Parathyroid adenoma (tissue), 2 donors: Measurements from ENCODE around the gene ETF1.
A peak's percentile ranks its signal among the peaks of the same experiment; 100 is the strongest.

Experiments
- H2AFZ ChIP-seq: fragments of 300-600 bp; sonication (generic); one replicate; pipeline ENCODE4 v1.7.0; 2017; ENCODE audit warnings: antibody characterized with exemption, mild to moderate bottlenecking
- H3K27ac ChIP-seq: fragments of 300-600 bp; sonication (generic); one replicate; pipeline ENCODE4 v1.7.0; 2017
- H3K27me3 ChIP-seq: fragments of 300-600 bp; sonication (generic); one replicate; pipeline ENCODE4 v1.7.0; 2017; ENCODE audit warnings: low read length; ENCODE audit not compliant: control insufficient read depth, insufficient read depth
- H3K36me3 ChIP-seq: fragments of 300-600 bp; sonication (generic); one replicate; pipeline ENCODE4 v1.7.0; 2017; ENCODE audit warnings: low read length; ENCODE audit not compliant: control insufficient read depth, insufficient read depth
- H3K4me1 ChIP-seq: fragments of 300-600 bp; sonication (generic); one replicate; pipeline ENCODE4 v1.7.0; 2017; ENCODE audit warnings: control low read depth
- H3K4me2 ChIP-seq: fragments of 300-600 bp; sonication (generic); one replicate; pipeline ENCODE4 v1.7.0; 2017; ENCODE audit warnings: low read length
- H3K4me3 ChIP-seq: fragments of 300-600 bp; sonication (generic); one replicate; pipeline ENCODE4 v1.7.0; 2017; ENCODE audit warnings: low read depth, low read length
- H3K79me2 ChIP-seq: fragments of 300-600 bp; sonication (generic); one replicate; pipeline ENCODE4 v1.7.0; 2017; ENCODE audit warnings: control low read depth
- H3K9ac ChIP-seq: fragments of 300-600 bp; sonication (generic); one replicate; pipeline ENCODE4 v1.7.0; 2017; ENCODE audit warnings: mild to moderate bottlenecking
- H3K9me3 ChIP-seq: fragments of 300-600 bp; sonication (generic); one replicate; pipeline ENCODE4 v1.7.0; 2017; ENCODE audit warnings: low read length; ENCODE audit not compliant: control insufficient read depth
- TF ChIP-seq, protein P1 (sequence below): fragments of 300-600 bp; sonication (generic); IDR thresholded peaks from one replicate; pipeline ENCODE4 v1.7.0; 2017; ENCODE audit warnings: antibody characterized with exemption, mild to moderate bottlenecking
- donor health status: primary hyperparathyroidism.

The ETF1 gene

GRCh38 chr5:138536665-138537315, 6.2 kb downstream of the ETF1 start:
- H3K4me2 ChIP-seq = no peak overlapping the region
- no peak overlapping the region for H2AFZ ChIP-seq
- TF ChIP-seq, protein P1, sequence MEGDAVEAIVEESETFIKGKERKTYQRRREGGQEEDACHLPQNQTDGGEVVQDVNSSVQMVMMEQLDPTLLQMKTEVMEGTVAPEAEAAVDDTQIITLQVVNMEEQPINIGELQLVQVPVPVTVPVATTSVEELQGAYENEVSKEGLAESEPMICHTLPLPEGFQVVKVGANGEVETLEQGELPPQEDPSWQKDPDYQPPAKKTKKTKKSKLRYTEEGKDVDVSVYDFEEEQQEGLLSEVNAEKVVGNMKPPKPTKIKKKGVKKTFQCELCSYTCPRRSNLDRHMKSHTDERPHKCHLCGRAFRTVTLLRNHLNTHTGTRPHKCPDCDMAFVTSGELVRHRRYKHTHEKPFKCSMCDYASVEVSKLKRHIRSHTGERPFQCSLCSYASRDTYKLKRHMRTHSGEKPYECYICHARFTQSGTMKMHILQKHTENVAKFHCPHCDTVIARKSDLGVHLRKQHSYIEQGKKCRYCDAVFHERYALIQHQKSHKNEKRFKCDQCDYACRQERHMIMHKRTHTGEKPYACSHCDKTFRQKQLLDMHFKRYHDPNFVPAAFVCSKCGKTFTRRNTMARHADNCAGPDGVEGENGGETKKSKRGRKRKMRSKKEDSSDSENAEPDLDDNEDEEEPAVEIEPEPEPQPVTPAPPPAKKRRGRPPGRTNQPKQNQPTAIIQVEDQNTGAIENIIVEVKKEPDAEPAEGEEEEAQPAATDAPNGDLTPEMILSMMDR = no peak
- no peaks in the 10 kb centered on the region for H3K27me3 ChIP-seq
- H3K27ac ChIP-seq = no peak overlapping the region
- no peaks in the 10 kb centered on the region for H3K4me1 ChIP-seq
- no peaks in the 10 kb centered on the region for H3K9me3 ChIP-seq
- no peak overlapping the region for H3K4me3 ChIP-seq
- H3K79me2 ChIP-seq = peaks cover 41% of the 10 kb centered on the region
- no peaks in the 10 kb centered on the region for H3K36me3 ChIP-seq
- no peak overlapping the region for H3K9ac ChIP-seq

DNA sequence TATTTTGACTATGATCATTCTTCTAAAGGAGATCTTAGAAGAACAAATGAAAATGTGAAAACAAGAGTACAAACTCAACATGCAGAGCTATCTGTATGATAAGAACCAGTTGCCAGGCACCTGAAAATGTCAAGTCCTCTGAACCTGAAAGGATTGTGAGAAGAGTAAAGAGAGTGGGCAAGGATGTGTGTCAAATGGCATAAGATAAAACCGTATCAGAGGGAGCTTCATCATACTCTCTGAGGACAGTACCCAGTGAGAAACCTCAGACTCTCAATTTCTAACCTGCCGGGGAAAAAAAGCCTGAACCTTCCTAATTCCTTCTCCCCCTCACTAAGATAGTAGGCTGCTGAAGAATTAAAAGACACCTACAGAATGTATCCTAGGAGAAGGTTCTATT, 6.8 kb downstream of the ETF1 start:
- TF ChIP-seq, protein P1 = no peak
- Histone ChIP-seq H3K9ac (no peak overlapping the region), H3K4me1 (no peaks in the 10 kb centered on the region), H3K9me3 (no peaks in the 10 kb centered on the region), H3K27me3 (no peaks in the 10 kb centered on the region), H3K4me3 (no peak overlapping the region), H2AFZ (no peak overlapping the region), H3K27ac (no peak overlapping the region), H3K36me3 (no peaks in the 10 kb centered on the region), H3K4me2 (no peak overlapping the region), H3K79me2 (peaks cover 41% of the 10 kb centered on the region)

- no peak overlapping the region for H2AFZ ChIP-seq
- H3K9ac ChIP-seq = no peak overlapping the region
- H3K79me2 ChIP-seq = peaks cover 41% of the 10 kb centered on the region
- no peaks in the 10 kb centered on the region for H3K9me3 ChIP-seq
- no peak overlapping the region for H3K27ac ChIP-seq
- TF ChIP-seq, protein P1 = no peak
- no peak overlapping the region for H3K4me3 ChIP-seq
- H3K27me3 ChIP-seq = no peaks in the 10 kb centered on the region
- no peak overlapping the region for H3K4me2 ChIP-seq
- H3K4me1 ChIP-seq = peaks cover 9% of the 10 kb centered on the region
- H3K36me3 ChIP-seq = no peaks in the 10 kb centered on the region
These were observed 8.8 kb downstream of the ETF1 start for GRCh38 chr5:138533973-138534941.

DNA sequence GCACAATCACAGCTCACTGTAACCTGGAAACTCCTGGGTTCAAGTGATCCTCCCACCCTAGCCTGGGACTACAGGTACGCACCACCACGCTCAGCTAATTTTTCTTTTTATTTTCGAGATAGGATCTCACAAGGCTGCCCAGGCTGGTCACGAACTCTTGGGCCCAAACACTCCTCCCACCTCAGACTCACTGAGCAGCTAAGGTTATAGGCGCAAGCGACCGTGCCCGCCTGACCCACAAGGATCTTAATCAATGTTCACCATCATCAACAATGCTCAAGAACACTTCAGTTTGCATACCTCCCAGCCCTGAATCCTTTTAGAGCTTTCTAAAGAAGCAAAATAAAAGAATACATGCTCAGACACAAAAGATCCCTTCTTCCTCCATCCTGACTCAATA, 13.2 kb downstream of the ETF1 start:
- H3K4me2 ChIP-seq = peak overlapping the region; percentile 32

More for the DNA sequence above, 13.2 kb downstream of the ETF1 start:
- Histone ChIP-seq H3K27ac (peak overlapping the region; percentile 4), H3K4me1 (peaks cover 22% of the 10 kb centered on the region), H3K27me3 (no peaks in the 10 kb centered on the region), H2AFZ (no peak overlapping the region), H3K36me3 (no peaks in the 10 kb centered on the region), H3K9me3 (no peaks in the 10 kb centered on the region), H3K4me3 (no peak overlapping the region), H3K9ac (no peak overlapping the region), H3K79me2 (peaks cover 61% of the 10 kb centered on the region)
- TF ChIP-seq, protein P1 = no peak
